Midbrain (tissue), 1 donor: ENCODE measurements around the gene SLC20A1.
"Not testable (repeated sequence)": the region's sequence is repeated elsewhere in the genome, so short reads cannot be mapped to it uniquely, and the experiment has no call there.

Experiments used
- DNase-seq: peaks from one replicate; lab custom pipeline; 2025; lab: John Stamatoyannopoulos, UW

Gene SLC20A1

GRCh38 chr2:112683550-112684414 is 38.0 kb downstream of the SLC20A1 start:
- no peak for DNase-seq

GRCh38 chr2:112684415-112684775 is 38.7 kb downstream of the SLC20A1 start:
- no peak for DNase-seq

DNA sequence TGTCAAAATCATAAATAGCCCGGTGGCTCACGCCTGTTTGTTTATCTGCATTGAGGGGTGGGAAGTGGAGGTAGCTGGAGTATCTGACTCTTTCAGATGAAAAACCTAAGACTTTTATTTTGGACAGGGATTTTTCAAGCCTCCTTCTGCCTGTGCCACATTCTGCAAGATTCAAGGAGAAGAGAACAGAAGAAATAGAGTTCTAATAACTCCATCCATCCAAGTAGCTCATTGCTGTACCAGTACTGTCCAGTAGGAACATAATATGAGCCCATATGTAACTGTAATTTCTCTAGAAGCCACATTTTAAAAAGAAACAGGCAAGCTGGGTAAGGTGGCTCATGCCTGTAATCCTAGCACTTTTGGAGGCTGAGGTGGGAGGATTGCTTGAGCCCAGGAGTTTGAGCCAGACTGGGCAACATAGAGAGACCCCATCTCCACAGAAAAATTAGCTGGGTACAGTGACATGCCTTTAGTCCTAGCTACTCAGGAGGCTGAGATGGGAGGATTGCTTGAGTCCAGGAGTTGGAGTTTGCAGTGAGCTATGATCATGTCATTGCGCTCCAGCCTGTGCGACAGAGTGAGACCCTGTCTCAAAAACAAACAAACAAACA is 39.6 kb downstream of the SLC20A1 start:
- no peak for DNase-seq

DNA sequence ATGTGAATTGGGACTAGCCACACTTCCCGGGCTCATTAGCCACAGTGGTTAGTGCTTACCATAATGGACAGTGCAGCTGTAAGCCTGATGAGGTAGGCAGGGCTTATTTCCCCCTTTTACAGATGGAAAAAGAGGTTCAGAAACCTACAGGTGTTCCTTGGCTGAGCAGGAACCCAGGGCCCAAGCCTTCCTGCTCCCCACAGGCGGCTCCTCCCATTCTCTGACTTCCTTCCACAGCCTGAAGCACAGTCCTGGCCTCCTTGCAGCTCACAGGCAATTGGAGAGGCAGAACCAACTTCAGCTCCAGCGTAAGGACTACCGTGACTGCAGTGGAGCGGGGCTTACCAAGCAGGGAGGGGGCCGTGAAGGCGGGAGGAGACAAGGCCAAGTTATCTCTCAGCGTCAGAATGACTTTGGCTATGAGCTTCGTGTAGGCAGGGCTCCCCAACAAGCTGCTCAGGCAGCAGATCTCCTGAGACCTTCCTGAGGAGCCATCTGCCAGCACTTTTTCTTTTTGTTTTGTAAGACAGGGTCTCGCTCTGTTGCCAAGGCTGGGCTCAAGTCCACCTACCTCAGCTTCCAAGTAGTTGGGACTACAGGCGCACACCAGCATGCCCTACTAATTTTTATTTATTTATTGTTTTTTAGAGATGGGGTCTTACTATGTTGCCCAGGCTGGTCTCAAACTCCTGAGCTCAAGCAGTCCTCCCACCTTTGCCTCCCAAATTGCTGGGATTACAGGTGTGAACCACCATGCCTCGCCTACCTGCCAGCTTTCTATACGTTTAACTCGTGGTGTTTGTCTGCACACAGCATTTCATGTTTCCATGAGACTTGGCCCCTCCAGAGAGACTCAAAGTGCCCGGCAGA is 40.8 kb downstream of the SLC20A1 start:
- DNase-seq: no peak

DNA sequence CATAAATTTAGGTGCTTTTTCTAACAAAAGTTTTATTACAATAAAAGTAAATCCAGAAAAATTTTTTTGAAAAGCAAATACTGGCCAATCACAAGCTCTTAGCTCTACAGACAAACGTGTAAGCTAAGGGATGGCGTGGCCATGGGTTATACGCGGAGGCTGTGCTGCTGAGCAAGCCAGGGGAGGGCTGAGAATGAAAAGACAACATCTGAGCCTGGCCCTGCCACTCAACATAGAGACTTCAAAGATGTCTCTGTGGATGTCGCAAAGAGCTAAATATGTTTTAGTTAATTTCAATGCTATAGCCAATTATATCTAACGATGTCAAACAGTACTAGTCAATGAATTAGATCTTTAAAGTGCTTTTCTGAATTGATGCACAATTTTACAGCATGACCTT is 41.8 kb downstream of the SLC20A1 start:
- no peak for DNase-seq

- DNase-seq: no peak
Measured at GRCh38 chr2:112688086-112688880, 42.5 kb downstream of the SLC20A1 start.

GRCh38 chr2:112690853-112691401 is 45.2 kb downstream of the SLC20A1 start:
- peak; percentile 52 for DNase-seq

GRCh38 chr2:112691881-112692281 is 46.1 kb downstream of the SLC20A1 start:
- DNase-seq: no peak

DNA sequence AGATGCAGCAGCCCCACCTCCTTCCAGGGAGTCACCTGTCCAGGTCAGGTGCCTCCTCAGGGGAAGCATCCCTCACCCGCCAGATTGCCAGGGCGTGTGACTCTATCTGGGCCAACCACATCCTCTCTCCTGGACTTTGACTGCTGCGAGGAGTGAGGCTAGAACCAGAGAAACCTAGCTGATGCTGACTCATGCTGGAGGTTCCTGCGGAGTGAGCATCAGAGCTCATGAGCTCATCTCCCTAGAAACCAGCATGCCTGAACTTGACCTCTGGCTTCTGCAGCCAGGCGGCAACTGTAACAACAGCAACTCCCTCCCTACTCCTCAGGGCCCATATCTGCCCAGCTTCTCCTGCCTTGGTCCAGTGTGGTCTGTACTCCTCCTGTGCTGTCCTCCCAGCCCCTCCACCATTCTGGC is 46.8 kb downstream of the SLC20A1 start:
- no peak for DNase-seq

- DNase-seq: no peak
Measured at GRCh38 chr2:112692918-112693317, 47.2 kb downstream of the SLC20A1 start.

DNA sequence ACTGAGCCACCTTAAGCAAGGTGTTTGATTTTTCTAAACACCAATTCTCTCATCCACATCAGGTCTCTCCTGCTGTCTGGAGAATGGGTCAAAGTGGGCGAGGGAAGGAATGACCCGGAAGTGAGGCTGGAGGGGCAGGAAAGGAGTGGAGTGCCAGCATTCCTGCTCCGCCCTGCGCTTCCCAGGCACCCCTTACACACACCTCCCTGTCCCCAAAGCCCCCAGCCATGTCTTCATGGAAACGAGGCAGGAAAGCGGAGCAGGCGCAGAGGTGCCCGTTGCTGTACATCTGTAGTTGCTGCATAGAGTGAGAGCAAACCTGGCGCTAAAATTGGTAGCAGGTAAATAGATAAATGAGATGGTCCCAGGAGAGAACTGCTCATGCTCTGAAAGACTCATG is 47.9 kb downstream of the SLC20A1 start:
- no peak for DNase-seq

- no peak for DNase-seq
Measured at GRCh38 chr2:112694182-112694581, 48.4 kb downstream of the SLC20A1 start.

DNA sequence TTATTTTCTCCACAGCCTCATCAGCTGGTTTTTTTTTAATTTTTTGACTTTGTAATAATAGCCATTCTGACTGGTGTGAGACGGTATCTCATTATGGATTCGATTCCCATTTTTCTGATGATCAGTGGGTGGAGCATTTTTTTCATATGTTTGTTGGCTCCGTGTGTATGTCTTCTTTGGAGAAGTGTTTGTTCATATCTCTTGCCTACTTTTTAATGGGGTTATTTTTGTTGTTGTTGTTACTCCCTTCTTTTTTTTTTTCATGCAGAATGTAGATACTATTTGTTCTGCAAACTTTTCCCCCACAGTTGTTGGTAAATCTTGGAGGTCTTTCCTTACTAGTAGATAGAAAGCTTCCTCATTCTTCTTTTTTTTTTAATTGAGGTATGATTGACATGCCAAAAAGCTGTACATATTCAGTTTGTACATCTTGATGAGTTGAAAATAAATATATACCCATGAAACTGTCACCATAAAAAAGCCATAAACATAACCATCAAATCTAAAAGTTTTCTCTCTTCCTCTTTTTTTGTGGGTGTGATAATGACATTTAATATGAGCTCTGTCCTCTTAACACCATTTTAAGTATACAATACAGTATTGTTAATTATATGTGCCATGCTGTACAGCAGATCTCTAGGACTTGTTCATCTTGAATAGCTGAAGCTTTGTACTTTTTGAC is 53.2 kb downstream of the SLC20A1 start:
- DNase-seq: no peak

DNA sequence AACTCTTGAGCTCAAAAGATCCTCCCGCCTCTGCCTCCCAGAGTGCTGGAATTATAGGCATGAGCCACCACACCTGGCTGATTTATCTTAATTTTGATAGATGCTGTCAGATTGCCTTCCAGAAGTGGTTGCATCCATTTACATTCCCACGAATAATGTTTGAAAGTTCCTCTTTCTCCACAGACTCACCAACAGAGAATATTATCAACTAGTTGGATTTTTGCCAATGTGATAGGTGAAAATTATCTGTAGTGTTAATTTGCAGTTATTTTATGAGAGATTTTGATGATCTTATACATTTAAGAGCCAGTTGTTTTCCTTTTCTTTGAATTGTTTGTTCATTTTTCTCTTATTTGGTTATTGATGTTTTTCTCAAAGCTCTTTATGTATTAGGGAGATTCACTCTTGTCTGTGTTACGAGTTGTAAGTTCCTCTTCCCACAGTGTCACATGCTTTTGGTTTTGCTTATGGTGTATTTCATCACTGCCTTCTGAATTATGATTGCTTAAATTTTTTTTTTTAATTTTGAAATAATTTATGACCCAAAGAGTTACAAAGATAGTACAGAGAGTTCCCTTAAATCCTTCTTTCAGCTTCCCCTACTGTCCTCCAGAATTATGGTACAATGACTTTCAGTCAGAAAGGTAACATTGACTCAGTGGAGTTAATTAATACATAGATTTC is 54.4 kb downstream of the SLC20A1 start:
- DNase-seq: no peak

DNA sequence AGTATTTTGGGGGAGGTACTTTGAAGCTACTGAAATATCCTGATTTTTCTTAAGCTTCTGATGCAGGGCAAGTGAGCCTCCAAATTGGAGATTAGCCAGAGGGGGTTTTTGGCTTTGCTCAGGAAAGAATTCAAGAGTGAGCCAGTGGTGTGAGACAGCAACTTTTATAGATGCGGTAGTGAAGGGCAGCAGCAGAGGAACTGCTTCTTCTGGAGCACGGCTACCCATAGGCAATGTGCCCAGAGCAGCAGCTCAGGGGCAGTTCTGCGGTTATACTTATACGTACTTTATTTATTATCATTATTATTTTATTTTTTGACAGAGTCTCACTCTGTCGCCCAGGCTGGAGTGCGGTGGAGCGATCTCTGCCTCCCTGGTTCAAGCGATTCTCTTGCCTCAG is 55.3 kb downstream of the SLC20A1 start:
- no peak for DNase-seq

DNA sequence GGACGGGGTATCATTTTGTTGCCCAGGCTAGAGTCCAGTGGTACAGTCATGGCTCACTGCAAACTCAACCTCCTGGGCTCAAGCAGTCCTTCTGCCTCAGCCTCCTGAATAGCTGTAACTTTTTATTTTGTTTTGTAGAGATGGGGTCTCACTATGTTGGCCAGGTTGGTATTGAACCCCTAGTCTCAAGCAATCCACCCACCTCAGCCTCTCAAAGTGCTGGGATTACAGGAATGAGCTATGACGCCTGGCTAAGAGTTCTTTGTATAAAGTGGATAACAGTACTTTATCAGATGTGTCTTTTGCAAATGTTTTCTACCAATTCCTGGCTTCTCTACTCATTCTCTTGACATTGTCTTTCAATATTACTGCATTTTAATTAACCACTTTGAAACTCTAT is 57.9 kb downstream of the SLC20A1 start:
- DNase-seq: no peak

GRCh38 chr2:112705575-112705974 is 59.8 kb downstream of the SLC20A1 start:
- no peak for DNase-seq

DNA sequence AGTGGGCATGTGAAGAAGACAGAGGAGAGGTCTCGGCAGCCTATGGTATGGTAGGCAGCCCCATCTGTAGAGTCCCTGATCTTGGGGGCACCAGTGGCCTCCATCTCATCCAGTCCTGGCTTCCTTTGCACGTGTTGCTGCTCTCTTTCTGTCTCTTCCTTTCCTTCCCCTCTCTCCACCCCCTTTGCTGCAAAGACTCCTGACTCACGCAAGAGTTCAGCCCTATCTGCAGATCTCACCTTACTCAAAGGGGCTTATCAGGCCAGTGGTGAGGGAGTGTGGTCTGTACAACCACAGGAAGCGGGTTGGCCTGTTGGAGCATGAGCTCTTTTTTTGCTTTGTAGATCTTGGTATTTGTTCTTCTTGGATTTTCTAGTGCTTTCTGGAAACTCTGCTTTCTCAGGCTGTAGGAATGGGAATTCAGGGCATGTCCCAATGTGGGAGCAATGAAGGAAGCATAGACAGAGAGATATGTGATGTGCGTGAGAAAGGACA is 60.5 kb downstream of the SLC20A1 start:
- no peak for DNase-seq

DNA sequence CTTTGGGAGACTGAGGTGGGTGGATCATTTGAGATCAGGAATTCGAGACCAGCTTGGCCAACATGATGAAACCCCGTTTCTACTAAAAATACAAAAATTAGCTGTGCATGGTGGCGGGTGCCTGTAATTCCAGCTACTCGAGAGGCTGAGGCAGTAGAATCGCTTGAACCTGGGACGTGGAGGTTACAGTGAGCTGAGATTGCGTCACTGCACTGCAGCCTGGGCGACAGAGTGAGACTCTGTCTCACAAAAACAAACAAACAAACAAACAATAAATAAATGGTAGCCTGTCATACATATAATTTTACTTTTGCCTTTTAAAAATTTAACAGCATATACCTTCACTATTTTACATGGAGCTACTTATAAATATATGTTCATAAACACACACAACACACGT is 61.2 kb downstream of the SLC20A1 start:
- not testable (repeated sequence) for DNase-seq

DNA sequence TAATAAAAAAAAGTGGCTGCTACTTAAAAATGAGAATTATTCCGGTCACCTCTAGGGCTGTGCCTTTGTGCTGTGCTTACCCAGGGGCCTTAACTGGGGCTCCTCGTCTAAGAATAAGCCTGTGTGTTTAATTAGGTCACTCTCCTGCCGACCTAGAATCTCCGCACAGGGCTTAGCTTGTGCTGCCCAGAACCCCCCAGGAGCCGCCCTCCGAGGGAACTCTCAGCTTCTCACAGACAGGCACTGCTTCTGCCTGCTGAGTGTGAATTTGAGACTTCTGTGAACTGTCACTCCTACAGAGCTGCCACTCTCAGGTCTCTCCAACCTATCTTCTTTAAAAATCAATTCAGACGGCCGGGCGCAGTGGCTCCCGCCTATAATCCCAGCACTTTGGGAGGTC is 63.2 kb downstream of the SLC20A1 start:
- DNase-seq: peak; percentile 39
